SK-N-SH treated with all-trans-retinoic acid at 6 μM for 48 hours (cell line): ENCODE data around the gene TSHZ2.

Experiments used
- ATAC-seq: fragments of 200-7000 bp; cut with Tn5 transposase; 3 replicates; pipeline ENCODE4 v1.9.1; 2020; ENCODE audit warnings: mild to moderate bottlenecking, moderate library complexity
- ARNTL ChIP-seq: fragments of 450-650 bp; formaldehyde crosslinking; IDR thresholded peaks from 2 replicates; pipeline ENCODE4 v1.5.0; 2020; ENCODE audit warnings: low read depth, mild to moderate bottlenecking, moderate library complexity, borderline replicate concordance
- BACH2 ChIP-seq: fragments of 250-450 bp; sonication (Bioruptor Pico); IDR thresholded peaks from 2 replicates; pipeline ENCODE4 v1.9.0; 2021; ENCODE audit warnings: mild to moderate bottlenecking, borderline replicate concordance
- CREB5 ChIP-seq: fragments of 250-450 bp; sonication (Bioruptor Pico); IDR thresholded peaks from 2 replicates; pipeline ENCODE4 v1.5.1; 2020; ENCODE audit warnings: low read depth, mild to moderate bottlenecking, moderate library complexity
- CSDC2 ChIP-seq: fragments of 250-450 bp; sonication (Bioruptor Pico); IDR thresholded peaks from 2 replicates; pipeline ENCODE4 v1.5.0; 2020; ENCODE audit warnings: mild to moderate bottlenecking, moderate library complexity
- CSRNP3 ChIP-seq: fragments of 250-450 bp; sonication (Bioruptor Pico); IDR thresholded peaks from 2 replicates; pipeline ENCODE4 v1.5.1; 2021; ENCODE audit warnings: mild to moderate bottlenecking, moderate library complexity
- ESRRG ChIP-seq: fragments of 250-450 bp; sonication (Bioruptor Pico); IDR thresholded peaks from 2 replicates; pipeline ENCODE4 v1.6.1; 2021; ENCODE audit warnings: mild to moderate bottlenecking
- GLIS3 ChIP-seq: fragments of 250-450 bp; sonication (Bioruptor Pico); IDR thresholded peaks from 2 replicates; pipeline ENCODE4 v1.5.0; 2020; ENCODE audit warnings: mild to moderate bottlenecking, moderate library complexity
- OSR1 ChIP-seq: fragments of 250-450 bp; sonication (Bioruptor Pico); IDR thresholded peaks from 2 replicates; pipeline ENCODE4 v1.8.0; 2022; ENCODE audit warnings: moderate library complexity, mild to moderate bottlenecking, inconsistent platforms
- PATZ1 ChIP-seq: fragments of 250-450 bp; sonication (Bioruptor Pico); IDR thresholded peaks from 2 replicates; pipeline ENCODE4 v1.8.0; 2020; ENCODE audit warnings: mild to moderate bottlenecking, moderate library complexity, borderline replicate concordance
- POU6F1 ChIP-seq: fragments of 250-450 bp; sonication (Bioruptor Pico); IDR thresholded peaks from 2 replicates; pipeline ENCODE4 v1.8.0; 2021; ENCODE audit warnings: low read depth, mild to moderate bottlenecking, moderate library complexity, borderline replicate concordance
- SNAI2 ChIP-seq: fragments of 250-450 bp; sonication (Bioruptor Pico); IDR thresholded peaks from 2 replicates; pipeline ENCODE4 v1.5.0; 2020; ENCODE audit warnings: mild to moderate bottlenecking, moderate library complexity
- TCF4 ChIP-seq: fragments of 250-450 bp; sonication (Bioruptor Pico); IDR thresholded peaks from 2 replicates; pipeline ENCODE4 v1.8.0; 2021; ENCODE audit warnings: mild to moderate bottlenecking, moderate library complexity, borderline replicate concordance
- TOX ChIP-seq: fragments of 250-450 bp; sonication (Bioruptor Pico); IDR thresholded peaks from 2 replicates; pipeline ENCODE4 v1.8.0; 2021; ENCODE audit warnings: mild to moderate bottlenecking, moderate library complexity, borderline replicate concordance
- ZFP3 ChIP-seq: fragments of 250-450 bp; sonication (Bioruptor Pico); IDR thresholded peaks from 2 replicates; pipeline ENCODE4 v1.5.0; 2020; ENCODE audit warnings: mild to moderate bottlenecking, moderate library complexity
- ZFP30 ChIP-seq: fragments of 450-650 bp; formaldehyde crosslinking; IDR thresholded peaks from 2 replicates; pipeline ENCODE4 v1.5.0; 2022; ENCODE audit warnings: mild to moderate bottlenecking, moderate library complexity
- ZNF565 ChIP-seq: fragments of 450-650 bp; formaldehyde crosslinking; conservative IDR thresholded peaks from 2 replicates; pipeline ENCODE4 v1.5.0; 2020; ENCODE audit warnings: low read depth, mild to moderate bottlenecking, moderate library complexity
- ZNF70 ChIP-seq: fragments of 450-650 bp; formaldehyde crosslinking; IDR thresholded peaks from 2 replicates; pipeline ENCODE4 v1.5.0; 2020; ENCODE audit warnings: mild to moderate bottlenecking, moderate library complexity
- ZNF8 ChIP-seq: fragments of 450-650 bp; formaldehyde crosslinking; IDR thresholded peaks from 2 replicates; pipeline ENCODE4 v1.5.0; 2020; ENCODE audit warnings: mild to moderate bottlenecking, moderate library complexity
- TF ChIP-seq, protein P1 (sequence below): fragments of 250-450 bp; sonication (Bioruptor Pico); IDR thresholded peaks from 2 replicates; pipeline ENCODE4 v1.5.0; 2020; ENCODE audit warnings: mild to moderate bottlenecking, moderate library complexity

The TSHZ2 gene

DNA sequence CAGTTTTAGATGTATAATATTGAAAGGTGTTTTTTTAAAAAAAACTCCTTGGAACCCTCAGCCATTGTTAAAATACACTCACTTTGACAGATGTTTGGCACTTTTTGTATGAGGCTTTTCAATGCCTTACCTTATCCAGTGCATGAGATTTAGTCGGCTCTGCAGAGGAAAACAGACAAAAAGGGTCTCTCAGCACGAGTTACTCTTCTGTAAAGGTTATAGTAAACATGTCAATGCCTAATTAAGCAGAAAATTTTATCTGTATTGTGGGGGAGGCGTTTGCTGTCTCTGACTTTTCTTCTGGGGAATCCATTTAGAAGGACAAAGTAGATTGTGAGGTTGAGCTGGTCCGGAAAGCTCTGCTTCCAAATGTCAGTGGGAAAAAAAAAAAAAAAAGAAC is 278.3 kb downstream of the TSHZ2 start:
- no peak for TF ChIP-seq ZNF565 (CRISPR knock-in tag)
- no peak for TF ChIP-seq CSRNP3
- no peak for ATAC-seq

DNA sequence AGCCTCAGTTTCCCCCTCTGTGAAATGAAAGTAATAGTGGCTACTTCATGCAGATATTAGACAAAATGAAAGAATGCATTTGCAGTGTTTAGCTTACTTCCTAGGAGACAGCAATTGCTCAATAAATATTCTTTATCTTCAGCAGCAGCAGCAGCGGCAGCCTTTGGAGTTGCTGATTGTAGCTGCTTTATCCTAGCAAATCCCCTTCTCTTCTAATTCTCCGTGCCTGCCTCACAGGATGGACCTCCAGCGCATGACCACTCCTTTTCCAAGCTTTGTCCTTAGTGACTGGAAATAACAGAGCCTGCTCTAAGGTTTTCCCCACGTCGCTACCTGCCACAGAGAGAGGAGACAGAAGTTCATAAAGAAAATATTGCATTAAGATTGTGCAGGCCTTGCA is 279.8 kb downstream of the TSHZ2 start:
- no peak for ATAC-seq
- no peak for TF ChIP-seq POU6F1
- no peak for TF ChIP-seq CREB5
- no peak for TF ChIP-seq CSRNP3
- TF ChIP-seq GLIS3 (CRISPR knock-in tag) = no peak
- no peak for TF ChIP-seq TCF4 (CRISPR knock-in tag)
- no peak for TF ChIP-seq ZFP30 (CRISPR knock-in tag)
- no peak for TF ChIP-seq SNAI2 (CRISPR knock-in tag)
- no peak for TF ChIP-seq OSR1
- no peak for TF ChIP-seq TOX (CRISPR knock-in tag)
- TF ChIP-seq ZNF565 (CRISPR knock-in tag) = no peak
- no peak for TF ChIP-seq ZFP3 (CRISPR knock-in tag)
- TF ChIP-seq, protein P1, sequence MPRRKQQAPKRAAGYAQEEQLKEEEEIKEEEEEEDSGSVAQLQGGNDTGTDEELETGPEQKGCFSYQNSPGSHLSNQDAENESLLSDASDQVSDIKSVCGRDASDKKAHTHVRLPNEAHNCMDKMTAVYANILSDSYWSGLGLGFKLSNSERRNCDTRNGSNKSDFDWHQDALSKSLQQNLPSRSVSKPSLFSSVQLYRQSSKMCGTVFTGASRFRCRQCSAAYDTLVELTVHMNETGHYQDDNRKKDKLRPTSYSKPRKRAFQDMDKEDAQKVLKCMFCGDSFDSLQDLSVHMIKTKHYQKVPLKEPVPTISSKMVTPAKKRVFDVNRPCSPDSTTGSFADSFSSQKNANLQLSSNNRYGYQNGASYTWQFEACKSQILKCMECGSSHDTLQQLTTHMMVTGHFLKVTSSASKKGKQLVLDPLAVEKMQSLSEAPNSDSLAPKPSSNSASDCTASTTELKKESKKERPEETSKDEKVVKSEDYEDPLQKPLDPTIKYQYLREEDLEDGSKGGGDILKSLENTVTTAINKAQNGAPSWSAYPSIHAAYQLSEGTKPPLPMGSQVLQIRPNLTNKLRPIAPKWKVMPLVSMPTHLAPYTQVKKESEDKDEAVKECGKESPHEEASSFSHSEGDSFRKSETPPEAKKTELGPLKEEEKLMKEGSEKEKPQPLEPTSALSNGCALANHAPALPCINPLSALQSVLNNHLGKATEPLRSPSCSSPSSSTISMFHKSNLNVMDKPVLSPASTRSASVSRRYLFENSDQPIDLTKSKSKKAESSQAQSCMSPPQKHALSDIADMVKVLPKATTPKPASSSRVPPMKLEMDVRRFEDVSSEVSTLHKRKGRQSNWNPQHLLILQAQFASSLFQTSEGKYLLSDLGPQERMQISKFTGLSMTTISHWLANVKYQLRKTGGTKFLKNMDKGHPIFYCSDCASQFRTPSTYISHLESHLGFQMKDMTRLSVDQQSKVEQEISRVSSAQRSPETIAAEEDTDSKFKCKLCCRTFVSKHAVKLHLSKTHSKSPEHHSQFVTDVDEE (CRISPR knock-in tag) = no peak
- TF ChIP-seq ZNF8 (CRISPR knock-in tag) = no peak
- no peak for TF ChIP-seq PATZ1 (CRISPR knock-in tag)
- TF ChIP-seq ESRRG = no peak
- TF ChIP-seq CSDC2 (CRISPR knock-in tag) = no peak

DNA sequence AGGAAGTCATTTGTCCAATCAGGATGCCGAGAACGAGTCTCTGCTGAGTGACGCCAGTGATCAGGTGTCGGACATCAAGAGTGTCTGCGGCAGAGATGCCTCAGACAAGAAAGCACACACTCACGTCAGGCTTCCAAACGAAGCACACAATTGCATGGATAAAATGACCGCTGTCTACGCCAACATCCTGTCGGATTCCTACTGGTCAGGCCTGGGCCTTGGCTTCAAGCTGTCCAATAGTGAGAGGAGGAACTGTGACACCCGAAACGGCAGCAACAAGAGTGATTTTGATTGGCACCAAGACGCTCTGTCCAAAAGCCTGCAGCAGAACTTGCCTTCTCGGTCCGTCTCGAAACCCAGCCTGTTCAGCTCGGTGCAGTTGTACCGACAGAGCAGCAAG is 281.5 kb downstream of the TSHZ2 start:
- ATAC-seq = no peak
- TF ChIP-seq POU6F1 (no peak), ZNF8 (CRISPR knock-in tag) (no peak), SNAI2 (CRISPR knock-in tag) (no peak), ARNTL (no peak), TOX (CRISPR knock-in tag) (no peak), ZFP3 (CRISPR knock-in tag) (no peak), ZNF565 (CRISPR knock-in tag) (no peak), BACH2 (CRISPR knock-in tag) (no peak), OSR1 (no peak), GLIS3 (CRISPR knock-in tag) (no peak), CREB5 (no peak), ZNF70 (no peak), ESRRG (no peak), CSDC2 (CRISPR knock-in tag) (no peak)
- TF ChIP-seq, protein P1 (CRISPR knock-in tag) = no peak
